RWPE2 (cell line): ENCODE measurements around the gene SMIM17.

Experiments
- ATAC-seq: fragments of 200-7000 bp; cut with Tn5 transposase; 3 replicates; pipeline ENCODE4 v1.9.1; 2021; ENCODE audit warnings: low read depth
- DNase-seq: peaks from one replicate; pipeline ENCODE4 v3.0.0-alpha.2; 2020; ENCODE audit warnings: low spot score
- H3K27ac ChIP-seq: fragments of 450-650 bp; 2 replicates; pipeline ENCODE4 v1.5.1; 2017; ENCODE audit warnings: mild to moderate bottlenecking; ENCODE audit not compliant: poor library complexity, severe bottlenecking
- H3K27me3 ChIP-seq: fragments of 250-450 bp; sonication (Bioruptor Pico); 2 replicates; pipeline ENCODE4 v1.5.1; 2021; ENCODE audit warnings: mild to moderate bottlenecking, moderate library complexity; ENCODE audit not compliant: insufficient read depth, poor library complexity, severe bottlenecking
- H3K36me3 ChIP-seq: fragments of 250-450 bp; sonication (Bioruptor Pico); 2 replicates; pipeline ENCODE4 v1.5.1; 2020; ENCODE audit warnings: low read depth, mild to moderate bottlenecking, moderate library complexity
- H3K4me1 ChIP-seq: fragments of 250-450 bp; sonication (Bioruptor Pico); 2 replicates; pipeline ENCODE4 v1.5.1; 2021; ENCODE audit warnings: mild to moderate bottlenecking, moderate library complexity; ENCODE audit not compliant: insufficient read depth, poor library complexity, severe bottlenecking
- H3K4me3 ChIP-seq: fragments of 250-450 bp; sonication (Bioruptor Pico); 2 replicates; pipeline ENCODE4 v1.5.1; 2021; ENCODE audit warnings: mild to moderate bottlenecking, moderate library complexity; ENCODE audit not compliant: severe bottlenecking
- H3K9me3 ChIP-seq: fragments of 250-450 bp; sonication (Bioruptor Pico); 2 replicates; pipeline ENCODE4 v1.5.1; 2021; ENCODE audit warnings: mild to moderate bottlenecking, moderate library complexity; ENCODE audit not compliant: severe bottlenecking
- TF ChIP-seq, protein P1 (sequence below): fragments of 450-650 bp; IDR thresholded peaks from one replicate; pipeline ENCODE4 v1.5.1; 2017; ENCODE audit warnings: mild to moderate bottlenecking, moderate library complexity; ENCODE audit not compliant: poor library complexity, severe bottlenecking

The SMIM17 gene

DNA sequence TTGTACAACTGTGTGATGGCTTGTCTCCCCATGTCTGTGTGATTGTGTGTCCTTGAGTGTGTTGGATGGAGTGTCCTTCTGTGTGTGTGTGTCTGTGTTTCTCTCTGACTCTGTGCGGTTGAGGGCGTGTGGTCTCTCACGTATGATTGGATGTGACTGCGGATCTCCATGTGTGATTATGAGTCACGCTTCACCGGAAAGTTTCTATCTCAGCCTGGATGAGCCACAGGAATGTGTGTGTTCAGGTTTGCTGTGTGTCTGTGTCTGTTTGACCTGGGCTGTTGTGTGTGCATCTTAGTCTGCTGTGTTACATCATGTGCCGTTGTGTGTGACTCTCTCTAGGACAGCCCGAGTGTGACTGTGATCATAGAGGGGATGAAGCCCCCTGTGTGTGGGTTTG is 44.1 kb downstream of the SMIM17 start:
- no peaks in the 10 kb centered on the region for H3K9me3 ChIP-seq
- no peak overlapping the region for H3K27ac ChIP-seq
- H3K27me3 ChIP-seq: no peaks in the 10 kb centered on the region
- ATAC-seq (no peak), DNase-seq (no peak)
- H3K4me3 ChIP-seq: no peak overlapping the region
- TF ChIP-seq, protein P1, sequence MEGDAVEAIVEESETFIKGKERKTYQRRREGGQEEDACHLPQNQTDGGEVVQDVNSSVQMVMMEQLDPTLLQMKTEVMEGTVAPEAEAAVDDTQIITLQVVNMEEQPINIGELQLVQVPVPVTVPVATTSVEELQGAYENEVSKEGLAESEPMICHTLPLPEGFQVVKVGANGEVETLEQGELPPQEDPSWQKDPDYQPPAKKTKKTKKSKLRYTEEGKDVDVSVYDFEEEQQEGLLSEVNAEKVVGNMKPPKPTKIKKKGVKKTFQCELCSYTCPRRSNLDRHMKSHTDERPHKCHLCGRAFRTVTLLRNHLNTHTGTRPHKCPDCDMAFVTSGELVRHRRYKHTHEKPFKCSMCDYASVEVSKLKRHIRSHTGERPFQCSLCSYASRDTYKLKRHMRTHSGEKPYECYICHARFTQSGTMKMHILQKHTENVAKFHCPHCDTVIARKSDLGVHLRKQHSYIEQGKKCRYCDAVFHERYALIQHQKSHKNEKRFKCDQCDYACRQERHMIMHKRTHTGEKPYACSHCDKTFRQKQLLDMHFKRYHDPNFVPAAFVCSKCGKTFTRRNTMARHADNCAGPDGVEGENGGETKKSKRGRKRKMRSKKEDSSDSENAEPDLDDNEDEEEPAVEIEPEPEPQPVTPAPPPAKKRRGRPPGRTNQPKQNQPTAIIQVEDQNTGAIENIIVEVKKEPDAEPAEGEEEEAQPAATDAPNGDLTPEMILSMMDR: no peak
- H3K36me3 ChIP-seq: no peaks in the 10 kb centered on the region
- no peaks in the 10 kb centered on the region for H3K4me1 ChIP-seq

DNA sequence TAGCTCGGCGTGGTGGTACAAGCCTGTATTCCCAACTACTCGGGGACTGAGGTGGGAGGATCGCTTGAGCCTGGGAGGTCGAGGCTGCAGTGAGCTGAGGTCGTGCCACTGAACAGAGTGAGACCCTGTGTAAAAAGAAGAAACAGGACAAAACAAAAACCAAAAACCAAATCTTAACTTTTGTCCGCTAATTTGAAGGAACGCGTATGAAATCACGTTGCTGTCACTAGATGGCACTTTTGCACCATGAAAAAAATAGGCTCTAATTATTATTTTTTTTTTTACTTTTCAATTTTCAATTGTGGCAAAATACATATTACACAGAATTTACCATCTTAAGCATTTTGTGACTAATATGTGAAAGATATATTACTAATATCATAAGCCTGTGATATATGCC is 46.2 kb downstream of the SMIM17 start:
- H3K4me1 ChIP-seq: no peaks in the 10 kb centered on the region
- no peaks in the 10 kb centered on the region for H3K9me3 ChIP-seq
- no peak overlapping the region for H3K4me3 ChIP-seq
- TF ChIP-seq, protein P1: no peak
- ATAC-seq (no peak), DNase-seq (no peak)
- H3K27me3 ChIP-seq: no peaks in the 10 kb centered on the region
- H3K27ac ChIP-seq: no peak overlapping the region
- no peaks in the 10 kb centered on the region for H3K36me3 ChIP-seq

DNA sequence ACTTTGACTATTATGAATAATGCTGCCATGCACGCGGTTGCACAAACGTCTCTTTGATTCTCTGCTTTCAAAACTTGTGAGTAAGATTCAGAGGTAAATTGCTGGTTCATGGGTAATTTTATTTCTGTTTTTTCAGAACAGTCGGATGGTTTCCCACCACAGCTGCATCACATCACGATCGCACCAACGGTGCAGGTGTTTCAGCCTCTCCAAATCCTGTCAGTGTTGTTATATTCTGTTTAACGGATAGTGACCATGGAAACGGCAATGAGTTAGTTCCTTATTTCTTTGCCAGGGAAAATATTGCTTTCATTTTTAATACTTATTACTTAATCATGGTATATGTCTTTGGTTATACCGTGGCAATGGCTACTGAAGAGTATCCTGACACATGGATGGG is 47.7 kb downstream of the SMIM17 start:
- H3K4me1 ChIP-seq: no peaks in the 10 kb centered on the region
- DNase-seq: no peak
- no peaks in the 10 kb centered on the region for H3K9me3 ChIP-seq
- H3K4me3 ChIP-seq: no peak overlapping the region
- ATAC-seq: no peak
- no peak overlapping the region for H3K27ac ChIP-seq
- H3K36me3 ChIP-seq: no peaks in the 10 kb centered on the region
- TF ChIP-seq, protein P1: no peak
- H3K27me3 ChIP-seq: no peaks in the 10 kb centered on the region

DNA sequence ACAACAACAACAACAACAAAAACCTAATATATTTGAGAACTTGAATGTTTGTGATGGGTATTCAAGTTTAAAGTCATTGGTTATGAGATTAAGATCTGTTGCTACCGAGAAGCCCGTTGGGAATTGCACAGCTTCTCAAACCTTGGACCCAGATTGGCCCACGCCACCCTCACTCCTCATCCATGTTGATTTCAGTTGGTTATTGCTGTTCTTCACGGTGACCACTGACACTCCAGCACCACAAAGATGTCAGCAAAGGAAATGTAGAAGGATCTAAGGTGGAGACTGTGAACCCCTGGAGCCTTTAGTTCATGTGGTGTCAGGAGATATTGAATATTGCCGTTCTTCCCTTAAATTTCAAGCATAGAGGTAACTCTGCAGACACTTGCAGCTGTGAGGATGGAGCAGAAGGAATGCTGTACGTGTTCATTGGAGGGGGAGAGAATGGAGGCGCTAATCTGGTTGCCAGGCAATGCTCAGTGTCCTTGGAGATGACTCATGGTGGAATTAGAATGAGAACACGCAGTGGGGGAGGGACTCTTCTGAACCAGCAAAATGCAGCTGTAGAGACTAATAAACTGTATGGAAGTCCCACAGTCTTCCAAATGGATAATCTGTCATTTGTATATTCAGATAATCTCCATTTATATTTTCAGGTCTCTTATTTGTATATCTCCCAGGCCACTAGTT is 49.4 kb downstream of the SMIM17 start:
- TF ChIP-seq, protein P1: no peak
- no peaks in the 10 kb centered on the region for H3K36me3 ChIP-seq
- H3K4me1 ChIP-seq: no peaks in the 10 kb centered on the region
- ATAC-seq: no peak
- no peak overlapping the region for H3K27ac ChIP-seq
- no peak overlapping the region for H3K4me3 ChIP-seq
- no peaks in the 10 kb centered on the region for H3K27me3 ChIP-seq
- no peaks in the 10 kb centered on the region for H3K9me3 ChIP-seq
- DNase-seq: no peak

DNA sequence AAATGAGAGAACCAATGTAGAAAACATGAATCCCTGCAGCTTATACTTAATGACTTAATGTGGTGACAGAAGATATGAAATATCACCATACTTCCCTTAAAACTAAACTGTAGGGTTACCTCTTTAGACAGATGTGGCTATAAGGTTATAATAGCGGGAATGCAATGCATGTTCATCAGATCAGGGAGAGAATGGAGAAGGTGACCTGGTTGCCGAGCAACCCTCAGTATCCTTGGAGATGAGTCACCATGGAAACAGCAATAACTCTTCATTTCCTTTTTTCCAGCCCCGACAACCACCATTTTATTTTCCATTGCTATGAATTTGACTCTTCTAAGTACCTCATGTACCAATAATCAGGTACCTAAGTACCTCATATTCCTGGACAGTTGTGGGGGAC is 56.6 kb downstream of the SMIM17 start:
- TF ChIP-seq, protein P1: no peak
- no peak overlapping the region for H3K4me3 ChIP-seq
- peaks cover 2% of the 10 kb centered on the region for H3K9me3 ChIP-seq
- ATAC-seq (no peak), DNase-seq (no peak)
- no peaks in the 10 kb centered on the region for H3K4me1 ChIP-seq
- no peaks in the 10 kb centered on the region for H3K27me3 ChIP-seq
- no peaks in the 10 kb centered on the region for H3K36me3 ChIP-seq
- H3K27ac ChIP-seq: no peak overlapping the region
